Effector CD4-positive, alpha-beta T cell (primary cell): Measurements from ENCODE around the gene CCDC15.
"Not testable (repeated sequence)": the region's sequence is repeated elsewhere in the genome, so short reads cannot be mapped to it uniquely, and the experiment has no call there.

Experiments used
- DNase-seq: peaks from one replicate; pipeline ENCODE4 v3.0.0-alpha.2; 2020

The CCDC15 gene

DNA sequence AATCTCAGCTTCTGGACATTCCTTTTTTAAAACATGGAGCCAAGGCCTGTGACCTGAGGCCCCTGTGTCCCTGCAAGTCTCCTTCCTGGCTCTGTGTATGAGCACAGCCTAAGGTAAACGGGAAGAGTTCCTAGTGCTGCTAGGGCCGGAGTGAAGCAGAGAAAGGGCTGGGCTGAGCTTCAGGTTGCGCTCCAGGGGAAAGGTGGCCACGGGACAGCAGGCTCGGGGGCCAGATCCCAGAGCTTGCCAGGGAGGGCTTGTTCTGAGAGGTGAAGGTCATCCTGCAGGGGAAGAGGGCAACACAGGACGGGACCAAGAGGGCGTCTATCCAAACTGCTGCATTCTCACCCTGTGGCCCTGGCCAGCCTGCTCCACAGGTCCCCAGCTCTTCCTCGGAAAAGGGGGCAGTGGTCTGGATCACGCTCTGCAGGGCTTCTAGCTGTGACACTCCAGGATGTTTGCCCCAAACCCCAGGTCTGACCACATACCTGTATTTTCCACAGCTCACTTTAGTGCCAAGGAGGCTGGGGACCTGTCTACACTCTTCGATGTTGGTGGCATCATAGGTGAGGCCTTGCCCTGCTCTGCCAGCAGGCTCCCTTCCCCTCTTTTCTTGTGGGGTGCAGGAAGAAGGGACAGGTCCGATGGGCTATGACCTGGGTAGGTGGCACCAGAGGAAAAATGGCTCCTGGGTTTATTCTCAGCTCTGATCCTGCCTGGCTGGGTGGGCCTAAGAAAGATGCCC lies 129.5 kb downstream of the CCDC15 start:
- no peak for DNase-seq

DNA sequence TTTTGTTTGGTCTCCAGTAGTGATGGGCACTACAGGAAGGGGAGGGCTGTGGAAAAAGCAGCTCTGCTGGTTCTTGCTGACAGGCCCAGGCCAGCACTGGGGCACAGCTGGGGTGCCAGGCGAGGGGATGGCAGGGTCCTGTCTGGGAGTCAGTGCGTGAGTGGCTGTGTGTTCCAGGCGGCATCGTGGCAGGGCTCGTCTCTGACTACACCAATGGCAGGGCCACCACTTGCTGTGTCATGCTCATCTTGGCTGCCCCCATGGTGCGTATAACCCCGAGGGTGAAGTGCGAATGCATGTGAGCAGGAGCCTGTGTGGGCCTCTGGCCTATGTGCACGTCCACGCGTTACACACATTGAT lies 130.0 kb downstream of the CCDC15 start:
- DNase-seq: no peak

DNA sequence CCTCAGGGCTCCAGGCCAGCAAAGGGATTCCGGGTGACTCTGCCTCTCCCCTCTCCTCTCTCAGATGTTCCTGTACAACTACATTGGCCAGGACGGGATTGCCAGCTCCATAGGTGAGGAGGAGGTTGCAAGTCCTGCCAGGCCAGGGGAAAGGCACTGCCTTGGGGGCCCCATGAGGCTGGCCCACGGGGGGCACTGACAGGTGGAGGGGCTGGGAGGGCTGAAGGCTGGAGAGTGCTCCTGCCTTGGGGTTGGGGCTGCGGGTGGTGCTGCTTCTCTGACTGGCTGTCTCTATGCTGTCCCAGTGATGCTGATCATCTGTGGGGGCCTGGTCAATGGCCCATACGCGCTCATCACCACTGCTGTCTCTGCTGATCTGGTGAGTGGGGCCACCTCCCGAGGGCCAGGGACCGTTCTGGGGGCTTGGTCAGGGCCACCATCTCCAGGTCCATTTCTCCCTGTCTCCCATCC lies 130.8 kb downstream of the CCDC15 start:
- DNase-seq: no peak

DNA sequence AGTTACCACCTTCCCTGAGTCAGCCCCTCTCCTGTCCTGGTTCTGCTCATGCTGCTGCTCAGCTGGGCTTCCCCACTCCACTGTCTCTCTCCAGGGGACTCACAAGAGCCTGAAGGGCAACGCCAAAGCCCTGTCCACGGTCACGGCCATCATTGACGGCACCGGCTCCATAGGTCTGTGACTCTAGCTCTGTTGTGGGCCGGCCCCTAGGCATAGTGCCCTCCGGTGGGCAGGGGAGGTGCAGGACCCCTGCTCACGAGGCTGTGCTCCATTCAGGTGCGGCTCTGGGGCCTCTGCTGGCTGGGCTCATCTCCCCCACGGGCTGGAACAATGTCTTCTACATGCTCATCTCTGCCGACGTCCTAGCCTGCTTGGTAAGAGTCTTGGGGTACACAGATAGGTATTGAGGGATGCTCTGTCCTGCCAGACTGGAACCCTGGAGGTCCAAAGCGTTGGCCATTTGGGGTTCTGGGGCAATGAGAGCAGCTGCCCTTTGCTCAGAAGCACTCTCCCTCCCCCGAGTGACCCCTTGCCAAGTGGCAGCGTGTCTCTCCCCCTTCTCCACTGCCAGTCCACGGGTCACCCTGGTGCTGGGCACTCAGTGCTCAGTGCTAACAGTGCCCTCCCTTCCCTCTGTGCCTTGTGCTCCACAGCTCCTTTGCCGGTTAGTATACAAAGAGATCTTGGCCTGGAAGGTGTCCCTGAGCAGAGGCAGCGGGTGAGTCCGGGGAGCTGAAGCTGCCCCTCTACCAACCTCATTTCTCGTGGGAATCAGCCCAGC lies 131.5 kb downstream of the CCDC15 start:
- DNase-seq: no peak

DNA sequence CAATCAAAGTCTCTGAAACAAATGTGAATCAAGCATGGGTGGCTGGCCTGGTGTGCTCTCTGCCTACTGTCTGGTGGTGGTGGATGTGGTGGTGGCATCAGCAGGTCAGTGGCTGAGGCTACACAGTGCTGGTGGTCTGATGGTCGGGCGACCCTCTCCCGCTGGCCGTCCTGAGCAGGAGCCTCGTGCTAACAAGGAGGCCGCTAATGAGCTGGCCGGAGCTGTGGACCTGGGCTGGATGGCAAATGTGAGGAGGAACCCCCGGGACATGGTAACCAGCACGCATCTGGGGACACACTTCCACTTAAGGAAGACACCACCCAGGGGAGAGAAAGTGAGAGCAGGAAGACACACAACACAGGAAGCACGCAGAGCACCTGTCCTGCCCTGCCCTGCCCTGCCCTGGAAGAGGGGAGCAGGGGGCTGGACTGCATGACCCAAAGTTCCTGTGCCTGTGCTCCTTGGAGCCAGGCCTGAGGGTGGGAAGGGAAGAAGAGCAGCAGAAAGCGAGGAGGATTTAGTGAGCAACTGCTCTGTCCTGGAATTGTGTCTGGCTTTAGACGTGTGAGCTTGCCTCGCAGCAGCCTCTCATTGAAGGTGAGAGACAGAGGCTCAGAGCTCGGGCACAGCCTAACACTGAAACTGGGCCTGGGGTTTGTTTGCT lies 132.8 kb downstream of the CCDC15 start:
- no peak for DNase-seq

DNA sequence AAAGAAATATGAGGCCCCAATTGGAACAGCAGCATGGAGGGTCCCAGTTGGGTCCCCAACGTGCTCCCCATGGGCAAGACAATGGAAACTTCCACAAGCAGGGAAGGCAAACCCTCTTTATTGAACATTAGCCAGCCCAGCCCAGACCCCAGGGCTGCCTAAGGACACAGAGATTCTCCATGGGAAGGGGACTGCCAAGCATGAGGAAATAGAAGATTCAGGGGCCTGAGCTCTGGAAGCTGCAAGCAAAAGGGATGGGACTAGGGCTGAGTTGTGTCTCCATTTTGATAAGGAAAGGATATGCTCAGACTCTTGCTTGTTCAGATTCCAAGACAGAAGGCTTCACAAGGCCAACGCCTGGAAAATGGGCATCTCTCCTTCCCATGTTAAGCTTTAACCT lies 134.1 kb downstream of the CCDC15 start:
- DNase-seq: no peak

DNA sequence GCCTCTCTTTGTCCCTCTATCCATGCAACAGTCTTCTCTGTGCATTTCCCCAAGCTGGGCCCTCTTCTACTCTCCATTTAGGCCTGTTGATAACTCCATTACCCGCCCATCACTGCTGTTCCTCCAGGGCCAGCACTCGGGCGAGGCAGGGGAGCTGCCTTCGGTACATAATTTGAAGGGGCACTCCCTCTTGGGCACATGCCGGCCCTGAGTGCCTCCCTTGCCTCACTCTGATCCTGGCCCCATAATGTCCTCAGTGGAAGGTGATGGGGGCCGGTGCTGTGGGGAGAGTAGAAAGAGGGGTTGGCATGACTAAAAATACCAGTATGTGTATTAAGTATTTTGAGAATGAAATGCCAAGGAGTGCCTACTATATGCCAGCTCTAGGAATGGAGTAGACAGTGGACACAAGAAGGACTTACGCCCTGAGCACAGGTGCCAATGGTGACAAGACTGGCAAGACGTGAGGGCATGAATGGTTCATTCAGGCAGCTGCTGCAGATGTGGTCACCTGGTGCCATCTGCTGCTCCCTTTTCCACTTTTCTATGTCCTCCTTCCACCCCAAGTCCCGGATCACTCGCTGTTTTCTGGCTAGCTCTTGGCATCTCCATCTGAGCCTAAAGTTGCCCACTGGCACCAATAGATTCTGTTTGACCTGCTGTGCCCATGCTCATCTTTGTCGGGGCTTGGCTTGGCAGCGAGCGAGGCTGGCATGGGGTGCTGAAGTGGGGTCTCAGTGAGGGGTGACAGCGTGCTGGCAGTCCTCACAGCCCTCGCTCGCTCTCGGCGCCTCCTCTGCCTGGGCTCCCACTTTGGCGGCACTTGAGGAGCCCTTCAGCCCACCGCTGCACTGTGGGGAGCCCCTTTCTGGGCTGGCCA lies 134.8 kb downstream of the CCDC15 start:
- no peak for DNase-seq

DNA sequence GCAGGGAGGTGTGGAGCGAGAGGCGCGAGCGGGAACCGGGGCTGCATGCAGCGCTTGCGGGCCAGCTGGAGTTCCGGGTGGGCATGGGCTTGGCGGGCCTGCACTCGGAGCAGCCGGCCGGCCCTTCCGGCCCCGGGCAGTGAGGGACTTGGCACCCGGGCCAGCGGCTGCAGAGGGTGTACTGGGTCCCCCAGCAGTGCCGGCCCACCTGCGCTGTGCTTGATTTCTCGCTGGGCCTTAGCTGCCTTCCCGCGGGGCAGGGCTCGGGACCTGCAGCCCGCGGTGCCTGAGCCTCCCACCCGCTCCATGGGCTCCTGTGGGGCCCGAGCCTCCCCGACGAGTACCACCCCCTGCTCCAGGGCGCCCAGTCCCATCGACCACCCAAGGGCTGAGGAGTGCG lies 135.5 kb downstream of the CCDC15 start:
- not testable (repeated sequence) for DNase-seq

DNA sequence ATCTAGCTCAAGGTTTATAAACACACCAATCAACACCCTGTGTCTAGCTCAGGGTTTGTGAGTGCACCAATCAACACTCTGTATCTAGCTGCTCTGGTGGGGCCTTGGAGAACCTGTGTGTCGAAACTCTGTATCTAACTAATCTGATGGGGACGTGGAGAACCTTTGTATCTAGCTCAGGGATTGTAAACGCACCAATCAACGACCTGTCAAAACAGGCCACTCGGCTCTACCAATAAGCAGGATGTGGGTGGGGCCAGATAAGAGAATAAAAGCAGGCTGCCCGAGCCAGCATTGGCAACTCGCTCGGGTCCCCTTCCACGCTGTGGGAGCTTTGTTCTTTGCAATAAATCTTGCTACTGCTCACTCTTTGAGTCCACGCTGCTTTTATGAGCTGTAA lies 136.1 kb downstream of the CCDC15 start:
- DNase-seq: not testable (repeated sequence)

DNA sequence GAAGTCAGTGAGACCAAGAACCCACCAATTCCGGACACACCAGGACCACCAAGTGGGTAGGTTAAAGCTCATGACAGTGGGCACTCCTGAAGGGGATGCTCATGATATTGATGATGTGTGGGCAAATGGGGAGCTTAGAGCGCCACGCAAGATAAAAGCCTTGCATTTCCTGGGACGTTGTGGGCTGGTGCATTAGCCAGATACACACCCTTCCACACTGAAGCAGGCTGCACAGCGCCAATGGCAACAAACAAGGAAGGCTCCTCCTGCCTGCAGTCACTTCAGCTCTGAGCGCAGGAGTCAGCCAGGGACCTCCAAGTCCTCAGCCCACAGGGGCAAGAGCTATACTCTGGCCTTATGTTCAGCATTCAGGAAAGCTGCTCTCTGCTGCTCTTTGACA lies 136.8 kb downstream of the CCDC15 start:
- no peak for DNase-seq
